GM12873 (cell line): ENCODE results near the gene PSEN1.

Source experiments
- TF ChIP-seq, protein P1 (sequence below): IDR thresholded peaks from 2 replicates; pipeline ENCODE4 v1.5.1; 2012; ENCODE audit warnings: low read depth, mild to moderate bottlenecking, moderate library complexity, low read length, control low read depth; ENCODE audit not compliant: insufficient read depth; ENCODE audit errors: missing control alignments

PSEN1 gene

GRCh38 chr14:73252491-73253322, 116.4 kb downstream of the PSEN1 start:
- TF ChIP-seq, protein P1, sequence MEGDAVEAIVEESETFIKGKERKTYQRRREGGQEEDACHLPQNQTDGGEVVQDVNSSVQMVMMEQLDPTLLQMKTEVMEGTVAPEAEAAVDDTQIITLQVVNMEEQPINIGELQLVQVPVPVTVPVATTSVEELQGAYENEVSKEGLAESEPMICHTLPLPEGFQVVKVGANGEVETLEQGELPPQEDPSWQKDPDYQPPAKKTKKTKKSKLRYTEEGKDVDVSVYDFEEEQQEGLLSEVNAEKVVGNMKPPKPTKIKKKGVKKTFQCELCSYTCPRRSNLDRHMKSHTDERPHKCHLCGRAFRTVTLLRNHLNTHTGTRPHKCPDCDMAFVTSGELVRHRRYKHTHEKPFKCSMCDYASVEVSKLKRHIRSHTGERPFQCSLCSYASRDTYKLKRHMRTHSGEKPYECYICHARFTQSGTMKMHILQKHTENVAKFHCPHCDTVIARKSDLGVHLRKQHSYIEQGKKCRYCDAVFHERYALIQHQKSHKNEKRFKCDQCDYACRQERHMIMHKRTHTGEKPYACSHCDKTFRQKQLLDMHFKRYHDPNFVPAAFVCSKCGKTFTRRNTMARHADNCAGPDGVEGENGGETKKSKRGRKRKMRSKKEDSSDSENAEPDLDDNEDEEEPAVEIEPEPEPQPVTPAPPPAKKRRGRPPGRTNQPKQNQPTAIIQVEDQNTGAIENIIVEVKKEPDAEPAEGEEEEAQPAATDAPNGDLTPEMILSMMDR, result no peak

DNA sequence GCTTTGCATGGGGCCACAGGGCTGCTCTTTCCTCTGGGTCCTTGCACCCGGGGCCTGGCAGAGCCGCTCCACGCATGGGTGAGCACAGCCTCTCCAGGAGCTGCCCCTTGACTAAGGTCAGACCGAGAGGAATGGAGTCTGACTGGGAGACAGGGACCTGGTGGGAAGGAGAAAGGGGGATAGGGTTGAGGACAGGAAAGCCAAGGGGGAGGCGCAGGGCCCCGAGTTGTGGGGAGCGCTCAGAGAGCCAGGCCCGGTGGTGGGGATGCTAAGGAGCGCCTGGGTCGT, 117.0 kb downstream of the PSEN1 start:
- TF ChIP-seq, protein P1, result no peak

GRCh38 chr14:73253721-73254120, 117.4 kb downstream of the PSEN1 start:
- TF ChIP-seq, protein P1, result no peak

DNA sequence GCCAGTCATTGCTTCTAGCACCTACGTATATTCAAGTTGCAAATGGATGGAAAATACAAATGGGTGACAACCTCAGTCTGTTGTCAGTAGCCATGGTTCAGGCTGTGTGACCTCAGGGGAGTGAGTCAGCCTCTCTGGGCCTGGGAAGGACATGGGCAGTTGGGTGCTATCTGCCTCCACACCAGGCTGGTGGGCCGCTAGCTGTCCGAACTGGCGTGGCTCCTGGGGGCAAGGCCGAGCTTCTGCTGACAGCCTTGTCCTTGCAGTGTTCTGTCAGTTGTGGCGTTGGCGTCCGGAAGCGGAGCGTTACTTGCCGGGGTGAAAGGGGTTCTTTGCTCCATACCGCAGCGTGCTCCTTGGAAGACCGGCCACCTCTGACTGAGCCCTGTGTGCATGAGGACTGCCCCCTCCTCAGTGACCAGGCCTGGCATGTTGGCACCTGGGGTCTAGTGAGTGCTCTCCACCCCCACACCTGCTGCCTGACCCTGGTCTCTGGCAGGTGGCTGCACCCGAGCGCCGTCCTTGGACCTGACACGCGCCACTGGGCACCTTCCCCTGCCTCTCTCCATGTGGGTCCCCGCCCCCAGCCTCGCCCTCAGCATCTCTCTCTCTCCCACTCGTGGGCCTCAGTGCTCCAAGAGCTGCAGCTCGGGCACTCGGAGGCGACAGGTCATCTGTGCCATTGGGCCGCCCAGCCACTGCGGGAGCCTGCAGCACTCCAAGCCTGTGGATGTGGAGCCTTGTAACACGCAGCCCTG, 118.1 kb downstream of the PSEN1 start:
- TF ChIP-seq, protein P1, result no peak

DNA sequence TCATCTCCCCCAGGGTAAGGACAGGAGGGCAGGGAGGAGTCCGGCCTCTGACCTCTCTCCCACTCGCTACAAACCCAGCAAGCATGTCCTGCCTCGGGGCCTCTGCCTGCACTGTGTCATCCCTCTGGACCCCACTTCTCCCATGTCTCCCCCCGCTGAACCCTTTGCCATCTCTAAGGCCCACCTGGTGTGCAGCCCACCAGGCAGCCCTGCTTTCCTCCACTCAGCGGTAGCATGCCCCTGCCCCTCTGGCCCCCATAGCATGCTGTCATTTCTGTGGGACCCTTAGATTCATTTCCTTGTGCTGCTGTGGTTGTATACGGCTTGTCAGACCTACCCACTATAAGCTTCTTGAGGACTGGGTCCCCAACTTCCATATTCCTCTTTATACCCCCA, 118.7 kb downstream of the PSEN1 start:
- TF ChIP-seq, protein P1, result no peak

DNA sequence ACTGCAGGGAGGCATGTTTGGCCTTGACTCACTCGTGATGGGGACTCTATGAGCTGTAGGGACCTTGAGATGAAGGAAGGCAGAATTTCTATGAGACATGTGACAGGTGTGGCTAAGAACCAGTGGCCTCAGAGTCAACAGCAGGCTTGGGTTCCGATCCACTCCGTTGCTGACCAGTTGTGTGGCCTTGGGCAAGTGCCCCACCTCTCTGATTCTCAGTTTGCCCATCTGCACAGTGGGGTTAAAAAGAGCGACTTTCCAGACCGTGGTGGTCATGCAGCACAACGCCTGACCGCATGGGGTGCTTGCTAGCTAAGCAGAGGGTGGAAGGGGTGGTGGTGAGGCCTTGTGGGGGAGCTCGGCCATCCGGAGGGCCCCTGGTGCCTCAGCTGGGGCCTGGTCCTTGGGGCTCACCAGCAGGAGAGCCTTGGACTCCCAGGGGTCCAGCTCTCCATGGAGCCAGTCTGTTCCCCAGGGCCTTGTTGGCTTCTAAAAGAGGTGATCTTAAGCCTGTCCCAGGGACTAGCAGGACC, 119.5 kb downstream of the PSEN1 start:
- TF ChIP-seq, protein P1, result no peak

DNA sequence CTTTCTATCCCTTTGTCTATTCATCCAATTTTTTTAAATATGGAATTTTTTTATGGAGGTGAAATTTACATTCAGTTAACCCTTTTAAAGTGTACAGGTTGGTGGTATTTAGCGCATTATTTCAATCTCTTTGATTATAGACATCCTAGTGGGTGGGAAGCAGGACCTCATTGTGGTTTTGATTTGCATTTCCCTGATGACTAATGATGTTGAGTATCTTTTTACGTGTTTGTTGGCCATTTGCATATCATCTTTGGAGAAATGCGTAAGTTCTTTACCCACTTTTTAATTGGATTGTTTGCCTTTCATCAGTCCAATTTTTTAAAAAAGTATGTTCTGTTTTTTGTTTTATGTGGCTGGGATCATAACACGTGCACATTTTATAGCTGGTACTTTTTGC, 121.8 kb downstream of the PSEN1 start:
- TF ChIP-seq, protein P1, result no peak
